ENCODE results near the gene ATP13A4.

GRCh38 chr3:193354423-193354822 is 200.3 kb downstream of the ATP13A4 start:
- TF ChIP-seq CTCF (IDR thresholded peaks at IDR 0.05) (no peak), EP300 (IDR thresholded peaks at IDR 0.05) (no peak)
